HG03159 (cell line): ENCODE data around the gene KCNK5.
A peak's percentile ranks its signal among the peaks of the same experiment; 100 is the strongest.

Experiments used
- ATAC-seq: cut with Tn5 transposase; IDR thresholded peaks from one replicate; pipeline ENCODE4 v1.9.1; 2021; ENCODE audit warnings: mild to moderate bottlenecking, moderate library complexity; ENCODE audit not compliant: unreplicated experiment

KCNK5 gene

DNA sequence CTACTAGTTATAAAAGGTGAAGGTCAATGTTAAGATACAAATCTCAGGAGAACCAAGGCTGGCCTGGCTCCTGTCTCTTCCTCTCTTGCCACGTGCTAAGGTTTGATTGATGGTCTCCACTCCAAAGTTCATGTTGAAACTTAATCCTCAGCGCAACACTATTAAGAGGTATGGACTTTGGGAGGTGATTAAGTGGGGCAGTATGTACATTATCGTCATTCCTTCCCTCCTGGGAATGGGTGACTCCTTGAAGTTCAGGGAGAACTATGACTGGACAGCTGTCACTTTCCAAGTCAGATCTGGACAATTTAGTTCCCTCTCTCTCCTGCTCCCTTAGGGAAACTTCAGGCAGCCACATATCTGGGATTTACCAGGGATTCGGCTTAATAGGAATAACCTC is 50.5 kb downstream of the KCNK5 start:
- ATAC-seq: no peak

DNA sequence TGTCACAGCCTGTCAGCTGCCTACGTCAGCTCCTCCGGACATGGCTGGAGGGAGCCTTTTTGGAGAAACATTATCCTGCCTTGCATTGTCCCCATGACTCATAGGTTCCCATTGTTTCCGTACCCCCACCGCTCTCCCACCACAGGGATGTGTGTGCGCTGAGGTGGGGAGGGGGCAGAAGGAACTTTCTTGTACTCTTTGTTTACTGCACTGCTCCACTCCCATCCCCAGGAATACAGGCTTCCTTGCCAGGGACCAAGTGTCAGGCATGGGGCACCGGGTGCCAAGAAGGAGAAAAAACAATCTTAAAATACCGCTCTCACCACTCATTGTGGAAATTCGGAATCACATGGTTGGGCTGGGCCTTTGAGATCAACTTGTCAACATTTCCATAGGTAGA is 51.0 kb downstream of the KCNK5 start:
- no peak for ATAC-seq

DNA sequence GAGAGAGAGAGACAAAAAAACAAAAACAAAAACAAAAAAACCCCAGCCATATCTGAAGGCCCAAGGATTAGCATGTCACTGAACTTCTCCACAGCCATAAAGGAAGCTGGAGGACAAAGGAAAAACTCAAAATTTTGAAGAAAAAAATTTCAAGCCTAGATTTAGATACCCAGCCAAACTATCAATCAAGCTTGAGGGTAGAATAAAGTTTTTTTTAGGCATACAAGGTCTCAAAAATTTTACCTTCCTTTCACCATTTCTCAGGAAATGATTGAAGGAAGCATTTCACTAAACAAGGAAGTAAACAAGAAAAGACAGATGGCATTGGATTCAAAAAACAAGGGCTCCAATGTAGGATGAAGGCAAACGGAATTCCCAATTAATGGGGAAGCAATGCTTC is 52.1 kb downstream of the KCNK5 start:
- ATAC-seq: no peak

DNA sequence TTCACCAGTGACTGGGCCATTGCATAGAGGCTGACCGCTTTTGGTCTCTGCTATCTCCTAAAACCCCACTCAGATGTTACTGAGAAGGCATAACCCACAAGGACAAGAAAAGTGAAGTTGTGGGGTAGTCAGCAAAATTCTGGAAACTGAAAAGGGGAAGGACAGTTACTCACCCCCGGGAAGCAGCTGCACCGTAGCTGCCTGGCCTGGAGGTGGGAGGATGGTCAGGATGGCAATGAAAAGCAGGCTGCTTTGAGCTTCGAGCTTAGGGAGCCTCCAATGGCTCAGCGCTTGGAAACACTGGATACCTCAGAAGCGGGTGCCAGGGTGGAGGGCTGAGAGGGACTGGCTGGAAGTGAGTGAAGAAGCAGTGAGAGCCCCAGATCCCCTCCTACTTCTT is 56.0 kb downstream of the KCNK5 start:
- no peak for ATAC-seq

DNA sequence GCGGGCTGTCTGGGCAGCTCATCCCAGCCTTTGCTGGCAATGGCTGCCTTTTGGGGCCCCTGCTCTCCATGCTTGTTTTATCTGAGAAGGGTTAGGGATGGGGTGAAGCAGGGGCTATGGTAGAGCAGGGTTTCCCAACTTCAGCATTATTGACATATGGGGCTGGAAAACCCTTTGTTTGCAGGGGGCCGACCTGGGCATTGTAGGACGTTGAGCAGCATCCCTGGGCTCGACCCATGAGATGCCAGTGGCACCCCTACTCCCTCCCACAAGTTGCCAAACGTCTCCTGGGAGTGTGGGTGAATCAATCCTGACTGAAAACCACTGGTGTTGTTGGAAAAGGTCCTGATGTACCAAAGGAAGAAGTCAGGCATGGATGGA is 56.9 kb downstream of the KCNK5 start:
- ATAC-seq: no peak

DNA sequence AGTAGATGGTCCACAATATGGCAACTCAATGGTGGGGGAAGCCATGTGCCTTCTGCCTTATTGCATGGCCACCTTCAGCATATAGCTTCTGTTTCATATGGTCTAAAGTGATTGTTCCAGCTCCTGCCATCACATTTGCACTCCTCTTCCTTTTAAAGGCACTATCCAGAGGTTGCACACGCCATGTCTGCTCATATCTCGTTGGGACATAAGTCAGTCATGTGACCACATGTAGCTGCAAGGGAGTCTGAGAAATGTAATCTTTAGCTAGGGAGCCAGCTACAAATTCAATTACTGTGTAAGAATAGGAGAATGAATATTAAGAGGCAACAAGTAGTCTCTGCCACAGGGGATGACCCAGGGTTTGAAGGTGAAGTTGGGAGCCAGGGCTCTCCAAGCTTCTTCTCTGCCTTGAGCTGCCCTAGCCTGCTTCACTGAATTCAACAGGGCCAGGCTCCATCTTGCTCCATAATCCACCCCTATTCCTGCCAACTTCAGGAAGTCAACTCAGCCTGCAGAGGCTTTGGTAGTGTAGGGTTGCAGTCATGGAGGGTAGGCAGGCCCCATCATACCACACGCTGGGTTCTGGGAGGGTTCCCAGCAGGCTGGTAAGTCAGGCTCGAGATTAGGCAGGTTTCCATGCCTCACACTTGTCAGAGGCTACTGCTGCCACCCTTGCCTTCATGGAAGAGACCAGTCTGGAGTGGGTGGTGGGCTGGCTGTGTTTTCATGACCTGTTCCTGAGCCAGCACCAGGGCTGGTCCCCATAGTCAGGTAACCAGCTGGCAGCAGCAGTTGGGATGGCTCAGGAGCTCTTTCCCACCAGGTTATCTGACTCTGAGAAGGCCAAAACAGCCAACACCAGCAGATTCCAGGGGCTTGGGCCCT is 57.5 kb downstream of the KCNK5 start:
- ATAC-seq: no peak

DNA sequence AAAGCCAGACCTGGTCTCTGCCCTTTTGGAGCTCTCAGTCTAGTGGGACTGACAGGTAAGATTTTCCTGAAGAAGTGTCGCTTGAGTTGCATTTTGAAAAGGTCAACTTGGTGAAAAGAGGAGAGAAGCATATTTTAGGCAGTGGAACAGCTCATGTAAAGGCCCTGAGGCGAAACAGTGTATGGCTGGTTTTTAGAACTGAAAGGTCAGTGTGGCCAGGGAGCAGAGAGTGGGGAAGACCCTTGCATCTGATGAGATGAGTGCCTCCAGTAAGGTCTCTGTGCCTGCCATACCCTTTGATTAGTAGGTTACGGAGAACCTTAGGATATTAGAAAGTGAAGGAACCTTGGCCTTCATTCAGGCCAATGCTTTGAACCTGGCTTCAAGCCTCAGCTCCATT is 58.4 kb downstream of the KCNK5 start:
- ATAC-seq: no peak

DNA sequence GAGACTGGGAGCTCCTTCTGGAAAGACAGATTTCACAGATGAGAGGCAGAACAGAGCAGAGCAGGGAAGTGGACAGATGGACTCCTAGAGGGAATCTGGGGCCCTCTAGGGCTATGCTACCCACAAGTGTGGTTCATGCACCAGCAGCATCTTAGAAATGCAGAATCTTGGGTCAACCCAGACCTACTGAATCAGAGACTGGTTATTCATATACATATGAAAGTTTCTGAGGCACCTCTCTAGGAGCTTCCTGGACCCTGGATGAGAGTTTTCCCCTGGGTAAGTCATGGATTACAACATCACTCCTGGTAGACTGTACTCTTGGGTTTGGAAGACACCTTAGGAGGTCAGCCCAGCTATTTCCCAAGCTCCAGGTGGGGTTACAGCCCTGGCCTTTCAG is 58.9 kb downstream of the KCNK5 start:
- no peak for ATAC-seq

DNA sequence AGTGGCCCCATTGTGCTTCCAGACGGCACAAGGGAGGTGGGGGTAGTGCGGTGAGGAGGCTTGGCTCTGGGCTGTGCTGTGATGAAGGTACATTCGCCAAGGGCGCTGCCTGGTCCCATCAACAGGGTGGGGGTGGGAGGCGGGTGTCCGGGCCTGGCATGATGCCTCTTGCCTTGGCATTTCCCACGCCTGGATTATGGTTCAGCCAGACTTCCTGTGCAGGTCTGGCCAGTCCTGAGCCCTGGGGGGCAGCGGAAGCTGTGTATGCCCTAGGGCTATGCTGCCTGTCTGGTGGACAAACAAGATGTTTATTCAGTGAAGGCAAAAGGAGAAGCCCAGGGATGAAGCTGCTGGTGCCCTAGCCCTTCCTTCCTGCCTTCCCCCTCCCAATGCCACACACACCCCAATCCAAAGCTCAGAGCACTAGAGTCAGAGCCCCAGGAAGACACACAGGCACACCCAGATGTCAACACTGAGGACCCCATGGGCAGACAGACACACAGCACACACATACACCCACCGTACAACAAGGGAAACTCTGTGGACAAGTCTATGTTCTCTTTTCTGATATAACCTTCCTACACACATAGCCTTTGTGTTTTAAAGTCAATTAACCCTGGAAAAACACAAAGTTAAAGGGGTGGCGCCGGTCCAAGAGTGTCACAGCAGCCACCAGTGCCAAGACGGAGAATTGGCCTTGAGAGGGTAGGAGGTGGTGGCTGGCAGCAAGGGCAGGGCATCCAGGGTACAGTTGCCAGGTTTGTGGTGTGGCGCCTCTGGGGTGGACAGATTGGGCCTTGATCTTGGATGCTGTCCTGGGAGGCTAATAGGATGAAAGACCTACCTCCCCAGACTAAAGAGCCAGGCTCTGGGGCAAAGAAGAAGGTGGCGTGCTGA is 59.6 kb downstream of the KCNK5 start:
- no peak for ATAC-seq

DNA sequence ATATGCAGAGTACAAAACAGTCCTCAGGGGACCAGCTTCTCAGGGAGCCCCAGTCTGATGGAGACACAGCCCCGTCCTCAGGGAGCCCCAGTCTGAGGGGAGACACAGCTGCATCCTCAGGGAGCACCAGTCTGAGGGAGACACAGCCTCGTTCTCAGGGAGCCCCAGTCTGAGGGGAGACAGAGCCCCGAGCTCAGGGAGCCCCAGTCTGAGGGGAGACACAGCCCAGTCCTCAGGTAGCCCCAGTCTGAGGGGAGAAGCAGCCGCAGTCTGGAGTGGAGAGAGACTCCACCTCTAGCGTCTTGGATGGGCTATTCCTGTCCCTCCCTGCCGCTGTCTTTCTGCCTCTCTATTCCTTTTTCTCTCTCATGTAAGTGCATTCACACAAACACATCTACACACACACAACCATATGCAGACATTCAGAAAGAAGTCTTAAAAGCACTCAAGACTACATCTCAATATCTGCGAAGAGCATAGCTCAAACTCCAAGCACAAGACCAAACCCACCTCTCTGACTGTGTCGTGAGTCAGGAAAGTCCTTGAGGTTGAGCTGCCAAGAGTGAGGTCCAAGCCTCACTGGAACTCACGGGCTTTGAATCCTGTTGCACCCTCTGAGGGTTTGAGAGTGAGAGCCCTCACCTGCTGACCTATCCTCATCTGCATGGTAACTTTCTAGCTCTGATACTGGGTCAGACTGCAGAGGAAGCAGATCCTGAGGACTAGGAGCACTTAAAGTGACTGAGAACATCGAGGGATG is 61.2 kb downstream of the KCNK5 start:
- ATAC-seq: no peak

DNA sequence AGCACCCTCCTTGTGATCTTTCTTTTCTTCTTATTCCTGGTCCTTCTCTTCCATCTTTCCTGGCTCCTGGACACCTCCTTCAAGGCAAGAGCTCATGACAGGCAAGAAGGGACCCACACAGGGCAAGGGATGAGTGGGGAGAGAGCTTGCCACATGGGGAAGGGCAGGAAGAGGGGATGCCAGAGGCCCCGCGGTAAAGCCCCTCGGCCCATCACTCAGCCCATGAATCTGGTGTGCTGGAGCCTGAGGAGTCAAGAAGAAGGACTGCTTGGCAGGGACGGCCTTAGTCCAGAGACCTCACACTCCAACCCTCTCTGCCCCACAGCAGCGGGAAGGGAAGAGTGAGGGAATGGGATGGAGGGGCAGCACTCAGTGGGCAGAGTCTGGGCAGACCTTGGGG is 62.0 kb downstream of the KCNK5 start:
- ATAC-seq: no peak

DNA sequence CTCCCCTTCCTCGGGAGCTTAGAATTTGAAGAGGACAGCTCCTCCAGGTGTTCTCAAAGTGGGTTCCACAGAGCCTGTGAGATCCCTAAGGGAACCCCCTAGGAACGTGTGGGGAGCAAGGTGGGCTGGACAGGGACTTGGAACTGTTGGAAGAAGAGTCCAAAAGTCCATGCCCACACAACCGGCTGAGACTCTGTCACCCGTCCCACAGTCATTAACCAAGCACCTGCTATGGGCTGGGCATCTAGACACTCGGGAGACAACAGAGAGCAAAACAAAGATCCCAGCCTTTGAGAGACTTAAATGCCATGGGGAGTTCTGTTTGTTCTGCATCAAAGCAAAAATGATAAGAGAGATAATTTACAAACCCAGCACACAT is 62.4 kb downstream of the KCNK5 start:
- no peak for ATAC-seq

DNA sequence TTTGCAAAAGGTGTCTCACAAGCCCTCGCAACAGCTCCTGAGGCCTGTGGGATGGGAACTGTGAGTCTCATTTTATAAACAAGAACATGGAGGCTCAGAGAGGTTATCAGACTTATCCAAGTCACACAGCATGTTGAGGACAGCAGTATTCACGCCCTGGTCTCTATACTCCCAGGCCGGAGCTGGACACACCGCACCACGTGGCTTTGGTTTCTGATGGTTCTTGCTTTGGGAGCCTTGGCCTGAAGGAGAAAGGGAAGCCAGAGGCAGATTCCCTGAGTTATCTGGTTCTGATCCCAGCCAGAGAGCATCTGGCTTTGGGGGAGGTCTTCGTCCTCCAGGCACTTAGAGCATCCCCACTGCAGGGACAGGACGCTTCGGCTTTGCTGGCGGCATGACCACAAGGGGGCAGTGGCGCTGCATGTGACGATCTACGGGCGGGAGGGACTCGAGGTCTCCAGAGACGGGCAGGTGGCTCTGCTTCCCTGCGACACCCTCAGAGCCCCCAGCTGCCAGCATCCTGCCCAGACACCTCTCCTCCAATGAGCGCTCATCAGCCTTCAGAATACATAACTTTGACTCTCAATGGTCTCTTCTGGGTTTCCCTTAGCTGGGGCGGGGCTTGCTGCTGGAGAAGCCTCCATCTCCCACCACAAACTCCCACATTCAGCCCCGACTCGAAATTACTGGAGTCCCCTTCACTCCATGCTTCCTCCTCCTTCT is 62.9 kb downstream of the KCNK5 start:
- peak; percentile 73 for ATAC-seq

DNA sequence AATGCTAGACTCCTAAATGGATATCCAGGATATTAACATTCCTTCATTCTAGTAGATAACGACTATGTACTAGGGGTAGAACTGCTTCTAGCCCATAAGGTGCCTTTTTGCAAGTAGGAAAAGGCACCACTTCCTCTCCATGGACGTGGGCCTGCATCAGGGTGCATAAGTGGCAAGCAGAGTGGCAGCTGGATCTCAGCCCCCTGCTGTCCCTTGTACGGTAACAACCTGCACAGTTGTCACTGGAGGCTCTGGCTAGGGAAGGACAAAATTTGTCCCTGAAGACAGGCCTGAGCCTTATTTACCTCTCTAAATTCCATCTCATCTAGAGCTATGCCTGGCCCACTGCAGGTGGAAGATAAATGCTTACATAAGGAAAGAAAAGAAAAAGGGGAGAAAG is 71.8 kb downstream of the KCNK5 start:
- ATAC-seq: no peak

DNA sequence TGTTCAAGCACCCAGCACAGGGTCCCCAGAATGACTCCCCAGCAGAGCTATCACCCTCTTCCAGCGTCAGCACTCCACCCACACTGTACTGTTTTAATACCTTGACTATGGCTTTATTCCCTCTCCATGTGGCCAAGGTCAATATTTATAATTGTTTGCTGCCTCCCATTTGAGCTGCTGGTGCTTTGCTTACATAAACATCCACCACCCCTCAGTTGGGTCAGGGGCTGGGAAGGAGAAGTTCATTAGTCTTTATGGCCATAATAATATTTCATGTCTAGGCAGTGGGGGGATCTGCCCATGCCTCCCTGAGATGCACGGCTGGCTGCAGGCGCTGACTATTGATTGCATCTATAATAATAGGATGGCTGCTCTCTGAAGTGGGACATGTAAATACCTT is 72.5 kb downstream of the KCNK5 start:
- no peak for ATAC-seq

DNA sequence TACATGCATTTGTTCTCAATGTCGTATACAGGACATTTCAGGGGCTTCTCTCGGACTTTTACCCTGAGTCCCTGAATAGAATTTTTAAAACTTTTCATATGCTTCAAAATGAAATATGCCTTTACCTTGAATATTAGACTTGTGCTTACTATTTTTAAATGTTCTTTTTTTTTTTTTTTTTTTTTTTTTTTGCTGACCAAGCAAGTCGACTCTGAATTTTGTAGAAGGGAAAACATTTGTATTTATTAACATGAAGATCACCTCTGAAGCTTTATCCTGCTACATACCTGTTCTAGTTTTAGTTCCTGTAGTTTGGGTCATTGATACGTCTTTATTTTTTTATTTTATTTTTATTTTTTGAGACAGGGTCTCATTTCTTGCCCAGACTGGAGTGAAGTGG is 74.6 kb downstream of the KCNK5 start:
- no peak for ATAC-seq

DNA sequence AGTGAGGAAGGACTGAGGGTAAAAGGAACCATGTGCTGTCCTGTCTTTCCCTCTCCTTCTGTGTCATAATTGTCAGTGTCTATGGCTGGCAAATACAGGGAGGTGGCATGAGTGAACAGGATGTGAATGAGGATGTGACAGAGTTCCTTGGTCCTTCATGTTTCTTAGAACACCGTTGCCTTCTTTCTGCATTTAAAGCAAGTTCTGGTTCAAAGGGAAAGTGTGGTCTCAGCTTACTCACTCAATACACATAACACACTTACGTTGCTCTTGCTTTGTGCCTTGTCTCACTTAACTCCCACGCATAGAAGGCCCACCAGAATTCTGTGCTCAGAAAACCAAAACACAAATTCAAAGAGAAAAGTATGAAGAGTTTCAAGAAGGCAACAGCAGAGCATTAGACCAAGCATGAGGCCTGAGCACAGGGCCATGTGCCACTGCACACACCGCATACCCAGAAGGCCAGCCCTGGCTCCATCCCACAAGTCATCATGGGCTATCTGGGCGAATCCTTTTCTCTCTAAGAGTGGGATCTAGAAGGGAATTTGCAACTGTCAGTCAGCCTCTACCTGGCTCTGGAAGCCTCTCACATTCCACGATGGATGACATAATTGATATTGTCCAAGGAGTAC is 75.4 kb downstream of the KCNK5 start:
- ATAC-seq: no peak

DNA sequence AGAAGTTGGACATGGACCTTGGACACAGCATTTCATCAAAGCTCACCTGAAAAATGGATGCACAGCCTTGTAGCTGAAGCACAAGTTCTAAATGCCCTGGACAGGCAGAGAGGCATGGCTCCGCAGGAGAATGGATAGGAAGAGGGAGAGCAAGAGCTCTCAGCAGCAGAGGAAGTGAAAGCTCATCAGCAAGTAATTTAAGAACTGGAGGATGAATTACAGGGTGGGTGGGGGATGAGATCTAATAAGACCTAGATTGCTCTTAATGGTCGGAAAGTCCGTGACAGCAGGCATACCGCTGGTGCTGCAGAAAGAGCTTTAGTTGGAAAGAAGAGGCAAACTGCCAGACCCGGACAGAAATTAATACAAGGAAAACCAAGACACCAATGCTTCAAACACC is 77.0 kb downstream of the KCNK5 start:
- no peak for ATAC-seq

DNA sequence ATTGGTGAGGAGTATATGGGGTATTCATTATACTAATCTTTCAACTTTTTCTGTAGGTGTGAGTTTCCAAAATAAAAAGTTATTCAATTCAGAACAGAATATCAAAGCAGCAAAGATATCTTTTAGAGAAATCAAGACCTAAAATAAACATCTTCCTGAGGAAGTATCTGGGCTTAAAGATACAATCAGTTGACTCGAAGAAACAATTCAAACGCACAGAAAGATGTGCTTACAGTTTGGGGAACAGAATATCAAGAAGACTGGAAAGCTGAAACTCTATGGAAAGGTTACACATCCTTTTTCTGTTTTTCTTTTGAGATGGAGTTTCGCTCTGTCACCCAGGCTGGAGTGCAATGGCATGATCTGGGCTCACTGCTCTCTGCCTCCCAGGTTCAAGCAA is 78.1 kb downstream of the KCNK5 start:
- no peak for ATAC-seq

DNA sequence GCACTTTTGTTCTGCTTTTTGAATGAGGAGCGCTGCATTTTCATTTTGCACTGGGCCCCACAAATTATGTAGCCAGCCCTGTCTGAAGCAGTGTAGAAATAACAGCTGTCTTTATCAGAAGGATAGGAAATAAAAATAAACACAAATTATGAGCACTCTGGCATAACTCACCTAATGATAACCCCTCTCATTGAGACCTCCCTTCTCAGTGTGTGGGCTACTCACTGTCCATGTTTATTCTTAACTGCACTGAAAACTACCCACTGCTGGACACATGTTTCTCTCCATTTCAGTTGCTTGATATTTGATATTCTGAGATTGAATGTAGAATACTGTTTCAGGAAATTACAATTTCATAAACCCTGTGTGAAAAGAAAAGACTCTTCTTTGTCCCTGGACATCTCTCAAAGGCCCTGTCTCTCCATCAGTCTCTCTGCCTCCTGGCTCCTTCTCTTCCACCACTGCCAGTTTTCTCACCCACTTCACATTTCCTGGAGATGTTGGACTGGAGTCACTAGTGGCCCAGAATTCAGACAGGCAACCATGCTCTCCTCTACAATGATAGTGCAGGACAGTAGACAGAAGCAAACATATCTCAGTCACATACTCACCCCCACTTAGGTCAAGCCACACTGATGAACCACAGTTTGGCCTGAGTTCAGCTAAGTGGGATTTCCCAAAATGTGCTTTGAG is 84.6 kb downstream of the KCNK5 start:
- ATAC-seq: no peak
